Activated T-helper 1 cell treated with anti-CD3 and anti-CD28 coated beads, Interleukin-2, amount 50 U/mL, for 16 hours (primary cell): ENCODE data around the gene FARP1.

ENCODE experiments used
- DNase-seq, 2 donors: peaks; one replicate each; pipeline ENCODE4 v3.0.0-alpha.2; 2020; ENCODE audit warnings: low read depth in 1 of 2, low spot score in 1 of 2

The FARP1 gene

DNA sequence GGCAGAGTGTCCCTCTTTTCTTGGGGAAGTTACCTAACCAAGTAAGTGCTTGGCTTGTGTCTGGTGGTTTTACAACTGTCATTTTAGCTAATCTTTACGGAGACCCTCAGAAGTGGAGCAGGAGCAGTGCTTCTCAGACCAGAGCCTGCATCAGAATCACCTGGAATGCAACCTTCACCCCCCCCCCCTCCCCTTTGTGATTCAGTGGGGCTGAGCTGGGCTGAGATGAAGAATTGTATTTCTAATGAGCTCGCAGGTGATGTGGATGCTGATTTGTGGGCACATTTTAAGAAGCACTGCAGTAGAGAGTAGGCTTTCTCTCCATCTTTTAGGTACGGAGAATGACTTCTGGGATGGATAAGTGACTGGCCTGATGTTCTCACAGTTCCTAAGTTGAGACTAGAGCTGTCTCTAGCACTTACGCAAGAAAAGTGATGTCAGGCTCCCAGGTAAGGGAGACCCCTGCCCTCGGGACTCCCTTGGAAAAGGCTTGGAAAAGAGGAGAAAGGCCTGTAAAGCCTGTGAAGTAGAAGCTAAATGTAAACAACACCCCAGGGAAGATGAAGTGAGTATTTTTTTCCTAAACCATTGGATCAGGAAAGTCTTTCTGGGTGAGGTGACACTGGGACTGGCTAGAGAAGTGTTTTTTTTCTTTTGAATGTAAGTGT lies 57.5 kb downstream of the FARP1 start:
- no peak for DNase-seq

GRCh38 chr13:98201189-98201588 lies 58.3 kb downstream of the FARP1 start:
- no peak for DNase-seq

GRCh38 chr13:98201984-98202383 lies 59.1 kb downstream of the FARP1 start:
- DNase-seq: no peak

DNA sequence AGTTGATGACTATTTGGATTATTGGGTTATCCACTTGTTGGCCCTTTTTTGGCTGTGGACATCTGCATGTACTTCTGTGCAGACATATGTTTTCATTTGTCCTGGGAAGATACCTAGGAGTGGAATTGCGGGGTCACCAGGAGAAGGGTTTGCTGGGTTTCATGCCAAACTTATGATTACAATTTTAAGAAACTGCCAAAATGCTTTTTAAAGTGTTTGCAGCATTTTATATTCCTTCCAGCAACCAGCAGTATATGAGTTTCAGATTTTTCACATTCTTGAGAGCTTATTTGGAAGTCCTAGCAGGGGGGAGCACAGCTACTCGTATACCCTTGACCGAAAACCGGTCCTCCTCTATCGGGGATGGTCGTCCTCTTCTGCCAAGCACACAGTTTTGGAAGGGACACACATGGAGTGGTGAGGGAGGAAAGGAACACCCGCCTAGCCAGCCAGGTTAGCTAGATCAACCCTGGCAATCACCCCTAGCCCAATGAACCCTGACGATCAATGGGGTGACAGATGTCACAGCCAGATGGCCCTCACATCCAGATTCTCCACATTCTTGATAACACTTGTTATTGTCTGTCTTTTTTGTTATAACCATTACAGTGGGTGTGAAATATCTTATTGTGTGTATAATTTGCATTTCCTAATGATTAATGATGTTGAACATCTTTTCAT lies 60.9 kb downstream of the FARP1 start:
- DNase-seq: no peak

DNA sequence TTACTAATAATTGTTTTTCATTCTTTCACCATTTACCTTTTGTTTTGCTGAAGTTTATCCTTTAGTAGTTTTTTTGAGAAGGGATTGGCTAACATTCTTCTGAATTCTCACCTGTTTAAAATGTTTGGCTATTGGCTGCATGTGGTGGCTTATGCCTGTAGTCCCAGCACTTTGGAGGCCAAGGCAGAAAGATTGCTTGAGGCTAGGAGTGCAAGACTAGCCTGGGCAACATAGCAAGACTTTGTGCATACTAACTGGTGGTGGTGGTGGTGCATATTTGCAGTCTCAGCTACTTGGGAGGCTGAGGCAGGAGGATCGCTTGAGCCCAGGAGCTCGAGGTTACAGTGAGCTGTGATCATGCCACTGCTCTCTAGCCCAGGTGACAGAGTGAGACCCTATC lies 61.7 kb downstream of the FARP1 start:
- no peak for DNase-seq

GRCh38 chr13:98206946-98207345 lies 64.1 kb downstream of the FARP1 start:
- no peak for DNase-seq

DNA sequence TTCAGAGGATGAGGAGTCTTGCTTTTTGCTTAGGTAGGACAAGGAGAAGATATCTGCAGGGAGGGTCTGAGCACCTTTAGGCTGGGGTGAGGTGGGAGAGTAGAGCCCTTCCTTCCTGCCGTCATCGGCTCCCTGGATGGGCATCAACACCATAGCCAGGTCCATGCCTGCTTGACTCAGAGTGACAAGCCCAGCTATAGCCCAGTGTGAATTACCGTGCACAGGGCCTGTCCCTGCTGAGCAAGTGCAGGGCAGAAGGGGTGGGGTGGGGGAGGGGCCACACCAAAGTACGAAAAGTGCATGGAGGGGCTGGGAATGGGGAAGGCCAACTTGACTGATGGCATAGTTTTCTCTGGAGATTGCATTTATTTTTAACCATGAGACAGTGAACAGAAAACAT lies 64.5 kb downstream of the FARP1 start:
- DNase-seq: no peak

- DNase-seq: no peak
These were observed 65.7 kb downstream of the FARP1 start for GRCh38 chr13:98208606-98209005.

- DNase-seq: no peak
These were observed 69.9 kb downstream of the FARP1 start for GRCh38 chr13:98212763-98213162.

GRCh38 chr13:98213354-98213753 lies 70.5 kb downstream of the FARP1 start:
- no peak for DNase-seq

GRCh38 chr13:98214008-98214643 lies 71.2 kb downstream of the FARP1 start:
- DNase-seq: no peak

- DNase-seq: no peak
These were observed 71.8 kb downstream of the FARP1 start for GRCh38 chr13:98214707-98215106.

- DNase-seq: no peak
These were observed 72.6 kb downstream of the FARP1 start for GRCh38 chr13:98215508-98215907.

- no peak for DNase-seq
These were observed 73.3 kb downstream of the FARP1 start for GRCh38 chr13:98216135-98216565.

- no peak for DNase-seq
These were observed 73.9 kb downstream of the FARP1 start for GRCh38 chr13:98216711-98217285.

- DNase-seq: no peak
These were observed 74.7 kb downstream of the FARP1 start for GRCh38 chr13:98217597-98217996.

GRCh38 chr13:98219685-98220084 lies 76.8 kb downstream of the FARP1 start:
- DNase-seq: no peak

DNA sequence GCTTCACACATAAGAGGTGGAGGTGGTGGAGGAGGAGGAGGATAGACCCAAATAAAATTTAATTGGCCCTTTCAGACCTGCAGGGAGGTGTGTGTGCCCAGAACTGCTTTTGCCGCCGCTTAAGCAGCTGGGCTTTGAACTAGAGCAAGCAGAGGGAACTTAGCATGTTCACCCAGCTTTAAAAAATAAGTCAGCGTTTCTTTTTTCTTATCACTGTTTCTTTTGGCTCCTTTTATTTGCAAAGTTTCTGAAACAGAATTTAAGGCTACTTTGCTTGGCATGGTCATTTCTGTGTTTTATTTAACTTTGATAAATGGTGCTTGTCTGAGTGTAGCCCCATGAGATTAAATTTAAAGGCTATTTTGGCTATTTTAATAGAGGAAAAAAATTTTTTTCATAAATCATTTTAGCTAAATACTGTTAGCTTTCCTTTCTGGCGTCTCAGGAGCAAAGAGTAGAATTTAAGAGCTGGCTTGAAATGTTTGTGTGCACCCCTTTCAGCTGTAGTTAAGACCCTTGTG lies 77.4 kb downstream of the FARP1 start:
- DNase-seq: no peak

GRCh38 chr13:98221234-98221633 lies 78.3 kb downstream of the FARP1 start:
- no peak for DNase-seq

- DNase-seq: no peak
These were observed 79.2 kb downstream of the FARP1 start for GRCh38 chr13:98222081-98222554.

DNA sequence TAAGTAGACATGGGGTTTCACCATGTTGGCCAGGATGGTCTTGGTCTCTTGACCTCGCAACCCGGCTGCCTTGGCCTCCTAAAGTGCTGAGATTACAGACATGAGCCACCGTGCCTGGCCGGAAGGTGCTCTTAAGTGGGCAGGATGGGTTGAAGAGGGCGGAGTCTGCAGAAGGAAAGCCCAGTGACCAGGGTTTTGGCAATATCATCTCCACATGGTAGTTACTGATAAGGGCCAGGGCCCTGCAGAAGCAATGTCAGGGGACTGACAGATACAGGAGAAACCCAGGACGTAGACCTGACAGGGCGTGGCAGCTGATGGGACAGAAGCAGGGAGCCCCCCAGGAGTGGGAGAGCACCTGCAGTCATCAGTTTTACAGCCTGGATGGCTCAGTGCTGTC lies 79.9 kb downstream of the FARP1 start:
- no peak for DNase-seq

DNA sequence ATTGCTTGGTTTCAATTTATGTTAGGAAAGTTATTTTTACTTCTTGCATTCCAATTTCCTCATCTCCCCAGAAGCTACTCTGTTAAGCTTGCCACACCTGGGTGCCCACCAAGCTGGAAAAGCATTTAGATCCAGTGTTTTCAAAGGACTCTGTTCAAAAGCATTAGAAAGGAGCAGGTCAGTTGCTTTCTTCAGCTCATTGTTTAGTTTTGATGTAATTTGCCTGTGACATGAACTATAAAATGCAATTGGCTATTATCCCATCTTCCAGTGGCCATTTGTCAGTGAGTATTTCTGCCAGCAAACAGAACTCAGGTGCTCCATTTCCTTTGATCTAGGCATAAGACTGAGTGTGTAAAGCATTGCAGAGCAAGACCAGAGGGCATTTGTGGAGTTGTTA lies 80.8 kb downstream of the FARP1 start:
- DNase-seq: no peak
